Measurements from ENCODE around the gene CYP27B1.

GRCh38 chr12:57775044-57775443 lies 8.2 kb upstream of the CYP27B1 start:
- TF ChIP-seq, protein P1, sequence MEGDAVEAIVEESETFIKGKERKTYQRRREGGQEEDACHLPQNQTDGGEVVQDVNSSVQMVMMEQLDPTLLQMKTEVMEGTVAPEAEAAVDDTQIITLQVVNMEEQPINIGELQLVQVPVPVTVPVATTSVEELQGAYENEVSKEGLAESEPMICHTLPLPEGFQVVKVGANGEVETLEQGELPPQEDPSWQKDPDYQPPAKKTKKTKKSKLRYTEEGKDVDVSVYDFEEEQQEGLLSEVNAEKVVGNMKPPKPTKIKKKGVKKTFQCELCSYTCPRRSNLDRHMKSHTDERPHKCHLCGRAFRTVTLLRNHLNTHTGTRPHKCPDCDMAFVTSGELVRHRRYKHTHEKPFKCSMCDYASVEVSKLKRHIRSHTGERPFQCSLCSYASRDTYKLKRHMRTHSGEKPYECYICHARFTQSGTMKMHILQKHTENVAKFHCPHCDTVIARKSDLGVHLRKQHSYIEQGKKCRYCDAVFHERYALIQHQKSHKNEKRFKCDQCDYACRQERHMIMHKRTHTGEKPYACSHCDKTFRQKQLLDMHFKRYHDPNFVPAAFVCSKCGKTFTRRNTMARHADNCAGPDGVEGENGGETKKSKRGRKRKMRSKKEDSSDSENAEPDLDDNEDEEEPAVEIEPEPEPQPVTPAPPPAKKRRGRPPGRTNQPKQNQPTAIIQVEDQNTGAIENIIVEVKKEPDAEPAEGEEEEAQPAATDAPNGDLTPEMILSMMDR (IDR thresholded peaks at IDR 0.05; ENCODE audit: low read length), result no peak
- no peak for TF ChIP-seq EZH2 (IDR thresholded peaks at IDR 0.05; ENCODE audit: borderline replicate concordance, low read length)

Measured in OCI-LY1 (cell line).